ENCODE results near the gene AHRR.

AHRR gene

DNA sequence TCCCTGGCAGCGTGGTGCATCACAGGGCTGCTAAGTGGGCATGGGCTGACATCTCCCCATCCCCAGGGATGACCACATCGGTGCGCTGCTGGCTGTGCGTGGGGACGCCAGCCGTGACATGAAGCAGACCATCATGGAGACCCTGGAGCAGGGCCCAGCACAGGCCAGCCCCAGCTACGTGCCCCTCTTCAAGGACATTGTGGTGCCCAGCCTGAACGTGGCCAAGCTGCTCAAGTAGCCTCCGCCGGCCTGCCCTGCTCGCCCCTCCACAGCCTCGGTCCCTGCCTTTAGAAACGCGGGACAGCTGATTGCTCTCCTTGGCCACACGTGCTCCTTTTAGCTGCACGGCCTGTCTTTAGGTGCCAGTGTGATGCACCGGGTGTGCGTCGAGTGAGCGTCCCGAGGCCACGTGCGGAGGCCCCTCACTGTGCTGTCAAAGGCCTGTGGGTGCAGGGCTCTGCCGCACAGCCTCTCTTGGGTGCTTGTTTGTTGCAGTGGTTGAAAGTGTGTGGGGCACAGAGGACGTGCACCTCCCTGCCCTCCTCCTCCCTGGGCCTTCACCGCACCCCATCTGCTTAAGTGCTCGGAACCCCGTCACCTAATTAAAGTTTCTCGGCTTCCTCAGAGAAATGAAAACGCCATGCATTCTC is 145.3 kb downstream of the AHRR start:
- no peak for TF ChIP-seq FOXP2 (optimal IDR thresholded peaks at IDR 0.05; ENCODE audit: borderline replicate concordance, extremely low read depth, extremely low read length, insufficient read depth)
- no peak for TF ChIP-seq POLR2AphosphoS5 (IDR thresholded peaks at IDR 0.05; ENCODE audit: low read depth, low read length)
- TF ChIP-seq TAF1 (IDR thresholded peaks at IDR 0.05; ENCODE audit: borderline replicate concordance, insufficient read depth, low read length), result no peak

DNA sequence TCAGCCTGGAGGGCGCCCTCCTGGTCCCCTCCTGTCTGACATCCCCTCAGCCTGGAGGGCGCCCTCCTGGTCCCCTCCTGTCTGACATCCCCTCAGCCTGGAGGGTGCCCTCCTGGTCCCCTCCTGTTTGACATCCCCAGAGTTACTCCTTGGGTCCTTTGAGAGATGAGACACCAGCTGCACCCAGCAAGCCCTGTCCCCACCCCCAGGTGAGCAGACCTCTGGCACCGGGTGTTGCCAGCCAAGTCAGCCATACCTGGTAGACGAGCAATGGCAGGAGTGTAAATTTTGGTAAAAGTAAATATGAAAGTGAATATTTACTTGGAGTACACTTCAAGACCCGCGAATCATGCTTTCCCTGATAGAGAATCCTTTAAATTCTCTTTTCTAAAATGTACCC is 146.9 kb downstream of the AHRR start:
- TF ChIP-seq FOXP2 (optimal IDR thresholded peaks at IDR 0.05; ENCODE audit: borderline replicate concordance, extremely low read depth, extremely low read length, insufficient read depth), result no peak
- TF ChIP-seq, protein P1, sequence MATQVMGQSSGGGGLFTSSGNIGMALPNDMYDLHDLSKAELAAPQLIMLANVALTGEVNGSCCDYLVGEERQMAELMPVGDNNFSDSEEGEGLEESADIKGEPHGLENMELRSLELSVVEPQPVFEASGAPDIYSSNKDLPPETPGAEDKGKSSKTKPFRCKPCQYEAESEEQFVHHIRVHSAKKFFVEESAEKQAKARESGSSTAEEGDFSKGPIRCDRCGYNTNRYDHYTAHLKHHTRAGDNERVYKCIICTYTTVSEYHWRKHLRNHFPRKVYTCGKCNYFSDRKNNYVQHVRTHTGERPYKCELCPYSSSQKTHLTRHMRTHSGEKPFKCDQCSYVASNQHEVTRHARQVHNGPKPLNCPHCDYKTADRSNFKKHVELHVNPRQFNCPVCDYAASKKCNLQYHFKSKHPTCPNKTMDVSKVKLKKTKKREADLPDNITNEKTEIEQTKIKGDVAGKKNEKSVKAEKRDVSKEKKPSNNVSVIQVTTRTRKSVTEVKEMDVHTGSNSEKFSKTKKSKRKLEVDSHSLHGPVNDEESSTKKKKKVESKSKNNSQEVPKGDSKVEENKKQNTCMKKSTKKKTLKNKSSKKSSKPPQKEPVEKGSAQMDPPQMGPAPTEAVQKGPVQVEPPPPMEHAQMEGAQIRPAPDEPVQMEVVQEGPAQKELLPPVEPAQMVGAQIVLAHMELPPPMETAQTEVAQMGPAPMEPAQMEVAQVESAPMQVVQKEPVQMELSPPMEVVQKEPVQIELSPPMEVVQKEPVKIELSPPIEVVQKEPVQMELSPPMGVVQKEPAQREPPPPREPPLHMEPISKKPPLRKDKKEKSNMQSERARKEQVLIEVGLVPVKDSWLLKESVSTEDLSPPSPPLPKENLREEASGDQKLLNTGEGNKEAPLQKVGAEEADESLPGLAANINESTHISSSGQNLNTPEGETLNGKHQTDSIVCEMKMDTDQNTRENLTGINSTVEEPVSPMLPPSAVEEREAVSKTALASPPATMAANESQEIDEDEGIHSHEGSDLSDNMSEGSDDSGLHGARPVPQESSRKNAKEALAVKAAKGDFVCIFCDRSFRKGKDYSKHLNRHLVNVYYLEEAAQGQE (IDR thresholded peaks at IDR 0.05; ENCODE audit: insufficient read depth in 1 of 2, low read depth in 2 of 2, low read length in 2 of 2), result no peak
- TF ChIP-seq SIN3A (IDR thresholded peaks at IDR 0.05; ENCODE audit: borderline replicate concordance, insufficient read depth, low read length), result no peak
- TF ChIP-seq TAF1 (IDR thresholded peaks at IDR 0.05; ENCODE audit: borderline replicate concordance, insufficient read depth, low read length), result no peak
- TF ChIP-seq POLR2AphosphoS5 (IDR thresholded peaks at IDR 0.05; ENCODE audit: low read depth, low read length), result no peak

DNA sequence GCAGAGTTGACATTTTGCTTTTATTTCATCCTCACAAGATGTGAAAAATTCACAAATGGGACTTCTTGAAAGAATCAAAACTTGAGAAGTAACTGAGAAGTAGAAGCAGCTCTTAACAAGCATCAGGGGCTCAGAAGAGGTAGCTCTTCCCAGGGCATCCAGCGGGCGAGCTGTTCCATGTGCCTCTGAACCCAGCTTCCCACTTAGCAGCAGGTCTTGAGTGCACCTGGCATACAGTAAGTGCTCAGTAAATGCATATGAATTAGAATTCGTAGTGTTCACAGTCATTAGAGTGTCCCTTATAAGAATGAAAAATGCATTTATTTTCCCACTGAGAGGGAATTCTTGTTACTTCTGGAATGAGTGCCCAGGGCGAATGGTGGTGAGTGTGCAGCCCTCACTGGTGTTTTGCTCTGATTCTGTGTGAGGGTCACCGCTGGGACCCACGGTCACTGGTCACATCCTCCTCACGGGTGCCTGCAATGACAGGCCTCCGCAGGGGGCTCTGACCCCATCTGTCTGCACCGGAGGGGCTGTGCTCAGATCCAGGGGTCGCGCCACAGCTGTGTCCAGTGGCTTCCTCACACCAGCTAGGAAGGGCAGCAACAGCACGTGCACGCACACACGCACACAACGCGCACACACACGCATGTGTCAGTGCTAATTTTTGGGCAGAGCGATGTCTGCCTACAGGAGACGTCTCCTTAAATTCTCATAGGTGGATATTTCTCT is 148.4 kb downstream of the AHRR start:
- TF ChIP-seq FOXP2 (optimal IDR thresholded peaks at IDR 0.05; ENCODE audit: borderline replicate concordance, extremely low read depth, extremely low read length, insufficient read depth), result no peak
- no peak for TF ChIP-seq SIN3A (IDR thresholded peaks at IDR 0.05; ENCODE audit: borderline replicate concordance, insufficient read depth, low read length)
- TF ChIP-seq TAF1 (IDR thresholded peaks at IDR 0.05; ENCODE audit: borderline replicate concordance, insufficient read depth, low read length), result no peak
- TF ChIP-seq, protein P1 (IDR thresholded peaks at IDR 0.05; ENCODE audit: insufficient read depth in 1 of 2, low read depth in 2 of 2, low read length in 2 of 2), result no peak
- TF ChIP-seq POLR2AphosphoS5 (IDR thresholded peaks at IDR 0.05; ENCODE audit: low read depth, low read length), result no peak

DNA sequence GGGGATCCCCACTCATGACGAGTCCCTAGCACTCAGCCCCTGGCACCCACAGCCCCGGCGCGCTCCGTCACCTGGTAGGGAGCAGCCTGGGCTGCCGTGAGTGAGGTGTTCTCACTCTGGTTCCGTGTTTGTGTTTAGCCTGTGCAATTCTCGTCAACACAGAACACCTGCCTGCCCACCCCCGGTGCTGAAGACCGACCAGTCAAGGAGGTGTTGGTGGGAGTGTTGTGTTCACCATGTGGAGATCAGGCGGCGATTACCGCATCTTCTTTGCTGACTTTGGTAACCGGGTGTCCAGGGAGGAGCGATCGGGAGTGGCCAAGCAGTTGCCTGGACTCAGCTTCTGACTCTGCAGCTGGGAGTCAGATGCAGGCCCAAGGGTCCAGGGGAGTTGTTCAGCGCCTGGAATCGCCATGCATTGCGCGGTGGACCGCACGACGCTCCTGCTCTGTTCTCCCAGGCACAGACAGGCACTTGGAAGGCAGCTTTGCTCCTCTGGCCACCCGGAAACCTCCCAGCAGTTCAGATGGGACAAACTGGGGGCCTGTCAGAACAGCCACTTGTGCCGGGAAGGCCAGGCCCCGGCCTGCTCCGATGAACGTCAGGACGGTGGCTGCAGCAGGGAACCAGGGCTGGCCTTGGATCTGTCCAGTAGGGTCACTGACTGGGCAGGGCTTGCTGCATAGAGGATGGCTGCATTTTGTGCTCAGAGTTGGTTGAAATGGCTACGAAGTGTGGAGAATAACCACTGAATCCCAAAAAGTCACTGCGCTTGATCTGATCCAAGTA is 149.6 kb downstream of the AHRR start:
- TF ChIP-seq TAF1 (IDR thresholded peaks at IDR 0.05; ENCODE audit: borderline replicate concordance, insufficient read depth, low read length), result no peak
- TF ChIP-seq POLR2AphosphoS5 (IDR thresholded peaks at IDR 0.05; ENCODE audit: low read depth, low read length), result no peak
- TF ChIP-seq SIN3A (IDR thresholded peaks at IDR 0.05; ENCODE audit: borderline replicate concordance, insufficient read depth, low read length), result no peak
- TF ChIP-seq, protein P1 (IDR thresholded peaks at IDR 0.05; ENCODE audit: insufficient read depth in 1 of 2, low read depth in 2 of 2, low read length in 2 of 2), result no peak
- no peak for TF ChIP-seq FOXP2 (optimal IDR thresholded peaks at IDR 0.05; ENCODE audit: borderline replicate concordance, extremely low read depth, extremely low read length, insufficient read depth)

DNA sequence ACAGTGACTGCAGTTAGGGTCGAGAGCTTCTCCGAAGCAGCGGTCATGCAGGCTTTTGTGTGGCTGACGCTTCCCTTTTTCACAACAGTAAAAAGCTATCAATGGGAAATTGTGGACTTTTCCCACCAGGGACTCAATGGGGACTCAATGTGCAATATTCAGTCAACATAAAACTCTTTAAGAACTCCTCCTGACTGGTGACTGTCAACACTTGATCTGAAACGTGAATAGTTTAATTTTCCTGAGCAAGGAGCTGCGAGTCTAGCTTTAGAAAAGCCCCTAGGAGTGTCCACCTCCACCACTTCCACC is 150.2 kb downstream of the AHRR start:
- no peak for TF ChIP-seq SIN3A (IDR thresholded peaks at IDR 0.05; ENCODE audit: borderline replicate concordance, insufficient read depth, low read length)
- TF ChIP-seq POLR2AphosphoS5 (IDR thresholded peaks at IDR 0.05; ENCODE audit: low read depth, low read length), result no peak
- TF ChIP-seq, protein P1 (IDR thresholded peaks at IDR 0.05; ENCODE audit: insufficient read depth in 1 of 2, low read depth in 2 of 2, low read length in 2 of 2), result no peak
- TF ChIP-seq FOXP2 (optimal IDR thresholded peaks at IDR 0.05; ENCODE audit: borderline replicate concordance, extremely low read depth, extremely low read length, insufficient read depth), result no peak
- no peak for TF ChIP-seq TAF1 (IDR thresholded peaks at IDR 0.05; ENCODE audit: borderline replicate concordance, insufficient read depth, low read length)

Measured in PFSK-1 (cell line).